Measurements from ENCODE around the gene SLC5A10.

The SLC5A10 gene

GRCh38 chr17:18986541-18987229 lies 34.7 kb downstream of the SLC5A10 start:
- no peak for DNase-seq

- DNase-seq: no peak
Observed at GRCh38 chr17:18987230-18987610, 35.3 kb downstream of the SLC5A10 start.

DNA sequence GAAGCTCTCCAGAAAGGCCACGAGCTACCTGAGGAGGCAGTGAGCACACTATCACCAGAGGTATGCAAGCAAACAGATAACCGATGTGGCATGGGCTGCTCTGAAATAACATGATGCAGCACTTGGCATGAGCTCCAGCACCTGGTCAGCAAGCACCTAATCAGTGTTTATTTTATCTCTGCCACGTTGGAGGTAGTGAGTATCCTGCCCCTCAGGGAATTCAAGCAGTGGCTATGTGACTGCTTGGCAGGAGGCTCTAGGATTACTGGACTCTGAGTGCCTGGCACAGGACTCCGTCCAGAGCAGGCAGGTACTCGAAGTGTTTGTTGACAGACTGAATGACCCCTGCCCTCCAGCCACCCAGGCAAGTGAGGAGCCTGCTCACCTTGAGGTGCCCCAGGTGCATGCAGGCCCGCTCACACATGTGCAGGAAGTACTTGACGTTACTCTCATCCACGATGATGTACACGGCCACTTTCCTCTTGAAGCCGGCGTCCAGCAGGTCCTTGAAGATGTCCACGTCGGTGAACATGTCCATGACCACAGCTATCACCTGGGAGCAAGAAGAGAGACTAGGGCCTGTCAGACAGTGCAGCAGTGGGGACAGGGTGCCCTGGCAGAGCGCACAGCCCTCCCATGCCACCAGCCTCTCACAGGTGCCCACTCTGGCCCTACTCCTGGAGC lies 36.0 kb downstream of the SLC5A10 start:
- DNase-seq: no peak

DNA sequence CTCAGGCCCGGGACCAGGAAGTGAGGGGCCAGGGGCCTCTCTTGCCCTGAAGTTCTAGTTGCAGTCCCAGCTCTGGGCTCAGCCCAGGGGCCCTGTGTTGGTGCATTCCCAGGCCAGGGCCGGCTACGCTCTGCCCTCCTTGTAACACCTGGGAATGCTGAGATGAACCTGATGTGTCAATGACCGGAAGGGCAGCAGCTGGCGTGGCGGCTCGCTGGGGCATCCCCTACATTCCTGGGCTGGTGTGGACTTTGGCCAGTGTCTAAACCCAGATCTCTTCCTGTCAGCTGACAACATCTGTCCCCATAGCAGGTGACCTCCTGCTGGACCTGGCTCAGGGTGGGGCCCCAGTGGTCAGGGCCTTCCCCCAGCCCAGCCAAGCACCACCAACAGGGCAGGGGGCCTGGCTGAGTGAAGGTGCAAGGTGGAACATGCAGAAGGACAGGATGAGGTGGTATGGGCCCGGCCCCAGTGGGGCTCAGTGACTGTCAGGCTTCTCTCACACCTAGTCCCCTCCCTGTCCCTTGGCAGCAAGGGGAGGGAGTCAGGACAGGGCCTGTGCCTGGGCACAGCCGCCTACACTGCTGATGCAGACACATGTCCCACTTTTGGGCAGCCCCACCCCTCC lies 36.7 kb downstream of the SLC5A10 start:
- DNase-seq: no peak

- DNase-seq: peak; percentile 5 to 75
Observed at GRCh38 chr17:18990331-18990730, 38.4 kb downstream of the SLC5A10 start.

DNA sequence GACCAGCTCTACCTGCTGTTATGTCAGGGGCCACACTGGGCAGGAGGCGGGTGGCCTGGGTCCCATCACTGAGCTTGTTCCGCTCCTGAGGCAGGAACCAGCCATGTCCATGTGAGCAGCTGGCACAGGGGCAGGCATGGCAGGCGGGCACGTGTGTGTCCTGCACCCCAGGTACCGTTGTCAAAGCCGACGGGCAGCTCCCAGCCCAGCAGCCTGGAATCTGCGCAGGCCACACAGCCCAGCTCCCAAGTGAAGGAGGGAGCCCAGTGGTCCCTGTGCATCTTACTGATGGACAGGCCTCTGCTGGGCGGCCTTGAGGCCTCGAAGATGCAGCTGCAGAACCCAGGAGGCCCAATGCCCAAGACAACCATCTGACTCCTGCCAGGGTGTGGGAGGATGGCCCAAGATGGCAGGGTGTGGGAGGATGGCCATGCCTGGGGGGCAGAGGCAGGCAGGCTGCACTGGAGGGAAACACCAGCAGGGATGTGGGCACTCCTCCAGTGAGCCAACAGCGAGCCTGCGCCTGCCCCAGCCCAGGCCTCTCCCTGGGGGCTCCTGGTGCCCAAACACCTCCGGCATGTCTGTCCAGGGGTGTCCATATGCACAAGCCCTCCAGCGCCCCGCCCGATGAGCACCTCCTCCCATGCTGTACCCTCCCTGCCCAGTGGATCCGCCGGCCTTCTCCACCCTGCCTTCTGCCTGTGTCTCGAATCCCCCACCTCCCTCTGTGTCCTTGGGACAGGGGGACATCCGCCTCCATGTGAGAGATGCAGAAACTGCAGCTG lies 39.8 kb downstream of the SLC5A10 start:
- DNase-seq: no peak

GRCh38 chr17:18992454-18993130 lies 40.6 kb downstream of the SLC5A10 start:
- DNase-seq: no peak

GRCh38 chr17:18993905-18994526 lies 42.1 kb downstream of the SLC5A10 start:
- no peak for DNase-seq

DNA sequence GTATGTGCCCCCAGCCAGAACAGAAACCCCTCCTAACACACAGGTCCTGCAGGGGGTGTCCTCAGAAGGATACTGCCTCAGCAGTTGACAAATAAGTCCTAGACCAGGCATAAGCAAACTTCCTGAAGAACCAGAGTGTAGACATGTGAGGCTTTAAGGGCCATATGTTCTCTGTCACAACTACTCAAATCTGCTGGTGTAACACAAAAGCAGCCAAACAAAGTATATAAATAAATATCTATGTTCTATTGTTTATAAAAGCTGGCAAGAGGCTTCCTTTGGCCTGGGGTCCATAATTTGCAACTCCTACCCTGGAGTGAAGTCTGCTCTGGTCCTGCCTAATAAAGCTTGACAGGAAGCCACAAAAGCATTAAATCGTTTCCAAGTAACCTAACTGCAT lies 42.7 kb downstream of the SLC5A10 start:
- no peak for DNase-seq

GRCh38 chr17:18995220-18995619 lies 43.3 kb downstream of the SLC5A10 start:
- no peak for DNase-seq

- no peak for DNase-seq
Observed at GRCh38 chr17:18996458-18996857, 44.5 kb downstream of the SLC5A10 start.

GRCh38 chr17:18997650-18998196 lies 45.8 kb downstream of the SLC5A10 start:
- DNase-seq: no peak

GRCh38 chr17:18999394-18999793 lies 47.4 kb downstream of the SLC5A10 start:
- no peak for DNase-seq

DNA sequence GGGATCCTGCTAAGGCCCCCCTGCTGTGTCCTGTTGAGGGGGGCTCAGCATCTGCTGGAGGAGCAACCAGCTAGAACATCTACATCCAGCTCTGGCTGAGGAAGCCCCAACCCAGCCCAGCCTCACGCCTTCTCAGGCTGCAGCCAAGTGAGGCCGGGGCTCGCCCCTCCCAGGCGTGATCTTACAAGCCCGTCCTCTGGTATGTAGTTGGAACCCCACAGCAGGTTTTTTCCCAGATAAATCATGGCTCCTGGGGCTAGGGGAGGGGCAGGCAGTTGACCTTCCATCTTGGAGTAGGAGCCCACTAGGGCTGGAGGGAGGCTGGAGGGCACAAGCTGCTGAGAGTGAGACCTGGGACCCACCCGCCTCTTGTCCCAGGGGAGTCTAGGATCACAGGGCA lies 47.9 kb downstream of the SLC5A10 start:
- no peak for DNase-seq

GRCh38 chr17:19000531-19001325 lies 48.8 kb downstream of the SLC5A10 start:
- DNase-seq: no peak

GRCh38 chr17:19001907-19002590 lies 50.1 kb downstream of the SLC5A10 start:
- DNase-seq: no peak

DNA sequence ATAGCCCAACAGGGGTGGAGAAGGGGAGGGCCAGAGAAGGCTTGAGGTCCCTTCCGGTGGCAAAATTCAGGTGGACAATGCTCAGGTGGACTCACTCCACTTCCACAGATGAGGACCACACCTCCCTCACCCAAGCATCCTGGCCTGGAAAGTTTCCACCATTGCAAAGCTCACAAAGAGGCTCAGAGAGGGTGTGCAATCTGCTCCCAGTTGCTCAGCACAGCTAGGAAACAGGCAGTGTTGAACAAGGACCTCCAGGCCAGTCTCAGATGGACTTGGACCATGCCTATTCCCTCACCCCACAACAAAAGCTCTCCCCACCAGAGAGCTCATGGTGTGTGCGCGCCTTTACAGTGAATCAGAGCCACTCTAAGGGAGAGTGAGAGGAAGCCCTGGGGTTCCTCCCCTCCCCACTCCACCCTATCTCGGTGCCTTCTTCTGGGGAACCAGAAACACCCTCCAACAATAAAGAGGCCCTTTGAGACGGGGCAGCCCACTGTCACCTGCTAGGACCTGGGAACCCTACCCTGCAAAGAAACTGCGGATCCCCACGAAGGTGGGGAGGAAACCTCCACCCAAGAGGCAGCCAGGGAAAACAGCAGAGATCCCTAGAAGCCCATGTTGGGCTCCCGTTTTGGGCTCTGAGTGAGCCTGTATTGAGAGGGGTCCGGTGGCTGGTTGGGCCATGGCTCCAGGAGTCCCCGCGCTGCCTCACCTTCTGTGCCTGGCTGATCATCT lies 51.0 kb downstream of the SLC5A10 start:
- DNase-seq: no peak

DNA sequence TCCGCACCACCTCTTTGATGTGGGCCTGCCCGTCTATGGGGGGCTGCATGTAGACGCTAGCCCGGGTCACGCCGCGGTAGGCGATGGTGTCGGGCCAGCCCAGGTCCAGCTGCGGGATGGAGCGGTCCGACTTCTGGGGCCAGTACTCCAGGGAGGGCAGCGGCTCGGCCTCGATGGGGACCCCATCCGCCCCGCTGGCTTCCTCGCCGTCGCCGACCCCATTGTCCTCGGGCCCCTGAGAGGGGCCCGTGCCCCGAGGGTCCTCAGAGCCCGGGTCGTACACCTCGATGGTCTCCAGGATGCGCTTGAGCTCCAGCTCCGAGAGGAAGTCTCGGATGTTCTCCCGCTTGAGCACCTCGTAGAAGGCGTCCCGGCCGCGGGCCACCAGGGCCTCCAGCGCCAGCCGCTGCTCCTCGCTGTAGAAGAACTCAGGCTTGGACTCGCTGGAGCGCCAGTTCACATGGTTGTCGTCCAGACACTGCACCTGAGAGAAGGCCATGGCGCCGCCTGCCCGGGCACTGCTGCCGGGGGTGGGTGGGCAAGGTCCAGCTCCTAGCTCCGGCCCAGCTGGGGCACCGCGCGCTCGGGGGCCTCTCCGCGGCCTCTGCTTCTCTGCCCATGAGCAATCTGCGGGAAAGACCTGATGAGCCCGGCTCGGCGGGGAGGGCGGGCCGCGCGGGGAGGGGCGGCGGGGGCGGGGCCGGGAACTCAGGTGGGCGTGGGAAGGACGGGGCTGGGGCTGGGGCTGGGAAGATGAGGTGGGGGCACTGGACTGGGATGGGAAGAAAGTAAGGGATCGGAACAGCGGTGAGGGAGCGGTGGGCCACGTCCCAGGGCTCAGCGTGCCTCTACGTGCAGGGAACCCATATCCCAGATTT lies 51.8 kb downstream of the SLC5A10 start:
- DNase-seq: no peak

Data from NCI-H446 (cell line).